Measurements from ENCODE around the gene JAM2.

Gene JAM2

DNA sequence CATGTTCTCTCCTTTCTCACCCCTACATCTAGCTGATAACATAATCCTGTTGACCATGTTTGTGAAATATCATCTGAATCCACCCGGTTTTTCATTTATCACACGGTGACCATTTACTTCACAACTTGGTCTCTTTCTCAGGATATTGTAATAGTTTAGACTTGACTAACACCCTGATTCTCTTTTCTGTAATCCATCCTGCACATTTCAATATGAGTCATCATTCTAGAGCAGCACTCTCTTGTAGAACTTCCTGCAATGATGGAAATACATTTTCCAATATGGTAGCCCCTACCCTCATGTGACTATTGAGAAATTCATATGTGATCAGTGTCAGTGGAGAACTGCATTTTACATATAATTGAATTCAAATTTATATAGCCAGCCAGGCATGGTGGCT is 2.3 kb upstream of the JAM2 start:
- TF ChIP-seq, protein P1, sequence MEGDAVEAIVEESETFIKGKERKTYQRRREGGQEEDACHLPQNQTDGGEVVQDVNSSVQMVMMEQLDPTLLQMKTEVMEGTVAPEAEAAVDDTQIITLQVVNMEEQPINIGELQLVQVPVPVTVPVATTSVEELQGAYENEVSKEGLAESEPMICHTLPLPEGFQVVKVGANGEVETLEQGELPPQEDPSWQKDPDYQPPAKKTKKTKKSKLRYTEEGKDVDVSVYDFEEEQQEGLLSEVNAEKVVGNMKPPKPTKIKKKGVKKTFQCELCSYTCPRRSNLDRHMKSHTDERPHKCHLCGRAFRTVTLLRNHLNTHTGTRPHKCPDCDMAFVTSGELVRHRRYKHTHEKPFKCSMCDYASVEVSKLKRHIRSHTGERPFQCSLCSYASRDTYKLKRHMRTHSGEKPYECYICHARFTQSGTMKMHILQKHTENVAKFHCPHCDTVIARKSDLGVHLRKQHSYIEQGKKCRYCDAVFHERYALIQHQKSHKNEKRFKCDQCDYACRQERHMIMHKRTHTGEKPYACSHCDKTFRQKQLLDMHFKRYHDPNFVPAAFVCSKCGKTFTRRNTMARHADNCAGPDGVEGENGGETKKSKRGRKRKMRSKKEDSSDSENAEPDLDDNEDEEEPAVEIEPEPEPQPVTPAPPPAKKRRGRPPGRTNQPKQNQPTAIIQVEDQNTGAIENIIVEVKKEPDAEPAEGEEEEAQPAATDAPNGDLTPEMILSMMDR (IDR thresholded peaks at IDR 0.05; ENCODE audit: low read depth, low read length, missing control alignments): no peak
- DNase-seq (ENCODE audit: low read depth): no peak
- no peak overlapping the region for H3K4me3 ChIP-seq (ENCODE audit: low read depth, low read length)
- in situ Hi-C loops (cut with HindIII; ENCODE audit: low sequenced_read_pairs): no loop called here

DNA sequence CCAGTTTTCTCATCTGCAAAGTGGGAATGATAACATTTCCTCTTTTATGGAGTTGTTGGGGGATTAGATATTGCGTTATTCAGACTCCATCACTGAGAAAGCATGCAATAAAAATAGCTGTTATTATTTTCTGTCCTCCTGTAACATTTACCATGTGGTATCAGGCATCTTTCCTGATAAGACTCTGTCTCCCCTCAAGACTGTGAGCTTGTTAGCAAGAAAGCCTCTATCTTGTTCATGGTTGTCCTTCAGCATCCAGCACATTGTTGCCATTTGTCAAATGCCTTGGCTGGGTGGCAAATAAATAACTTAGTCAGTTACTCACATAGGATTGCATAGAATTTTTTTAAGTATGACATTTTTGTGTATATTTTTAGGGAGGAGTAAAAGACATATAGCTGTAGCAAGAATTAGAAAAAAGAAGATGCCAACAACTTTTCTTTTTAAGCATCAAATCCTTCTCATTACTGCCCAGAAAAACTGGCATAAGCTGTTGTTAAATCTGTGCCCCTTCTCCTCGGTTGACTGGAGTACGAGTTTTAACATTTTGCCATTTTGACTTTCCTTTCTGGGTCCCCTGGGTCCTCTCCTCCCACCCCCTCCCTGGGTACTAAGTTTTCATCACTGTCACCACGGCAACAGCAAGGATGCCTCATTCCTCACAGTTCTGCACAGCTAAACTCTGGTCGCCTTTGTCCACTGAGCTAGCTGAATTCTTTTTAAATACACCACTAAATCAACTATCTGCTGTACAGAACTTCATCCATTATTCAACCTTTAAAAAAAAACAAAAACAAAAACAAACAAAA is 1.0 kb upstream of the JAM2 start:
- in situ Hi-C loops (cut with HindIII; ENCODE audit: low sequenced_read_pairs): no loop called here
- TF ChIP-seq, protein P1 (IDR thresholded peaks at IDR 0.05; ENCODE audit: low read depth, low read length, missing control alignments): no peak
- DNase-seq (ENCODE audit: low read depth): no peak
- H3K4me3 ChIP-seq (ENCODE audit: low read depth, low read length): peak overlapping the region; percentile 65

DNA sequence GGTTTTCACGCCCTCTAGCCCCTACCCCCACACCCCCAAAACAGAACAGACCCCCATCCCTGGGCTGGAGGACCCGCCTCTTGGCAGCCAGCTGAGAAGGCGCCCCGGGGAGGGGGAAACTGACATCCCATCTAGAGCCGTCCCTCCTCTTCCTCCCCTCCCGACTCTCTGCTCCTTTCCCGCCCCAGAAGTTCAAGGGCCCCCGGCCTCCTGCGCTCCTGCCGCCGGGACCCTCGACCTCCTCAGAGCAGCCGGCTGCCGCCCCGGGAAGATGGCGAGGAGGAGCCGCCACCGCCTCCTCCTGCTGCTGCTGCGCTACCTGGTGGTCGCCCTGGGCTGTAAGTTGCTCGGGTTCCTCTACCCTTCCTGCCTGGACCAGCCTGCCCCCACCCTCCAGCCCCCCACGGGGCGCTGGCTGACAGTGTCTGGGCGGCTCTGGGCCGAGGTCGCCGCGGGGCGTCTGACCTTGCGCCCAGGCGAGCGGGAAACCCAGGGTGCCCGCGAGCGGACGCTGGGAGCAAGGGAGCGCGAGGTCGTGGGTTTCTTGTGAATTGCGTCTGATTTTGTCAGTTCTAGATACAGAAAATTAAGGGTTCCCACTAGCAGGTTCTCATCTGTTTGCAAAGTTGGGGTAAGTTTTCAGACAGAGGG is 618 bp downstream of the JAM2 start:
- in situ Hi-C loops (cut with HindIII; ENCODE audit: low sequenced_read_pairs): no loop called here
- H3K4me3 ChIP-seq (ENCODE audit: low read depth, low read length): peak overlapping the region; percentile 65
- DNase-seq (ENCODE audit: low read depth): no peak
- TF ChIP-seq, protein P1 (IDR thresholded peaks at IDR 0.05; ENCODE audit: low read depth, low read length, missing control alignments): peak; percentile 24

DNA sequence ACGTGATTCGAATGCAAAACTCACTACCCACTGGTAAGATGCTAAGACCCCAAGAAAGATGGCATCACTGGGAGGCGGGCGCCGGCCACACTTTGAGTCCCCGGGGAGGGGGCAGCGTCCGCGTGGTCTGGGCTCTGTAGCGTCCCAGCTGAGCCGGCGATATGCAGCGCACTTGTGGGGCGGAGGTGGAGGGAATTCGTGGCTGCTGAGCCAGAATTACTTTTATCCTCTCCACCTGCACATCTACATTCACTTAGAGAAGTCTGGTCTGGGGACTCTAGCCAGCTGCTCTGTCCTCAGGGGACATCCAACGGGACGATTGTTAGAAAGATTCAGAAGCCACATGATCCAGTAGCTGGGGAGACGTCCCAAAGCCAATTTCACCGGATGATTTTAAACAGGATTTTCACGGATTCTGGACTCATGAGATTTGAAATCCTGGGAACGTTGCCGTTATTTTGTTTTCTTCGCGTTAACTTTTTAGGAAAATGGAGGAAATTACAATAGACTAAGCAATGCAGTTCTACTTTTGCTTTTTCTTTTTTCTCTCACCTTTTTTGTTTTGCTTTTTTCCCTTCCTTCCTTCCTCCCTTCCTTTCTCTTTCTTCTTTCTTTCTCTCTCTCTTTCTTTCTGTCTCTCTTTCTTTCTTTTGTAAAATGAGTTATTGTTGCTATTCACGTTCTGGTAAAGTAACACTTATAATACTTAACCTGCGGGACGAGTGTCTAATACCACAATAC is 1.3 kb downstream of the JAM2 start:
- TF ChIP-seq, protein P1 (IDR thresholded peaks at IDR 0.05; ENCODE audit: low read depth, low read length, missing control alignments): no peak
- in situ Hi-C loops (cut with HindIII; ENCODE audit: low sequenced_read_pairs): no loop called here
- no peak for DNase-seq (ENCODE audit: low read depth)
- peak overlapping the region; percentile 65 for H3K4me3 ChIP-seq (ENCODE audit: low read depth, low read length)

DNA sequence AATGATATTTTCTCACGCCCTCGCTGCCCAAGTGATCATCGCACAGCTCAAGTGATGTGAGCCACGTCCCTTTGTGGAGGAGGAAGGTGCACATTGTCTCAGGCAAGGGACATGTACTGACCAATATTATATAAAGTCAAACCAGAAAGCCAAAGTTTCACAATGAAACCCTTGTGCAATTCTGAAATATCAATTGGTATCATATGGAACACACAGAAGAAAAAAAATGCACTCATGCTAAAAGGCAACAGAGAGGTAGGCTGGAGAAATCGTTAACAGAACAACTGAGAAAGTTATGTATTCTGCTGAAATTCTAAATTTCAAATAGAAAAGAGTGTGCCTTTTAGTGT is 1.9 kb downstream of the JAM2 start:
- in situ Hi-C loops (cut with HindIII; ENCODE audit: low sequenced_read_pairs): no loop called here
- no peak for DNase-seq (ENCODE audit: low read depth)
- TF ChIP-seq, protein P1 (IDR thresholded peaks at IDR 0.05; ENCODE audit: low read depth, low read length, missing control alignments): no peak
- peak overlapping the region; percentile 65 for H3K4me3 ChIP-seq (ENCODE audit: low read depth, low read length)

DNA sequence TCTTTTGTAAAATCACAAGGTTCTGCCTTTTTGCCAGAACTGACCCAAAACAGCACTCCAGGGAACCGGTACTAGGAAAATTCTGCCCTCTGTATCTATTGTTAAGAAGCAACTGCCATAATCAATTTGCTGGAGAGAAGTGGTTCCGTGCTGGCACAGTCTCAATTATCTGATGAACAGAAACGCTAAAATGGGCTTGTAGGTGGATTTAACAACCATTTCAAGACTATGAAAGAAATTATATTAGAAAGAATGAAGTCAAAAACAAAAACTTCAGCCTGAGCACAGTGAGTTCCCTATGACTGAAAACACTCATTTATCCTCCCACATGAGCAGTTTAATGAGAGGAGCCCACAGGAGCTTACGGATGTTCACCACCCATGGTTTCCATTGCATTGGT is 4.4 kb downstream of the JAM2 start:
- TF ChIP-seq, protein P1 (IDR thresholded peaks at IDR 0.05; ENCODE audit: low read depth, low read length, missing control alignments): no peak
- no peak for DNase-seq (ENCODE audit: low read depth)
- no peak overlapping the region for H3K4me3 ChIP-seq (ENCODE audit: low read depth, low read length)
- in situ Hi-C loops (cut with HindIII; ENCODE audit: low sequenced_read_pairs): no loop called here
